GM06990 (cell line): ENCODE results near the gene PYCR2.
"Not testable (repeated sequence)": the region's sequence is repeated elsewhere in the genome, so short reads cannot be mapped to it uniquely, and the experiment has no call there.

Source experiments
- DNase-seq: peaks from one replicate; pipeline ENCODE4 v3.0.0-alpha.2; 2011; ENCODE audit not compliant: insufficient read length; ENCODE audit errors: extremely low read depth
- H3K27me3 ChIP-seq: replicated peaks from 2 replicates; pipeline ENCODE4 v1.6.0; 2011; ENCODE audit warnings: low read length; ENCODE audit not compliant: control insufficient read depth, insufficient read depth
- H3K36me3 ChIP-seq: 2 replicates; pipeline ENCODE4 v1.5.1; 2011; ENCODE audit warnings: low read length; ENCODE audit not compliant: control insufficient read depth, insufficient read depth
- H3K4me3 ChIP-seq: replicated peaks from 2 replicates; pipeline ENCODE4 v1.5.1; 2011; ENCODE audit warnings: low read depth, mild to moderate bottlenecking, control low read depth, low read length
- CTCF ChIP-seq: IDR thresholded peaks from 2 replicates; pipeline ENCODE4 v1.5.1; 2011; ENCODE audit warnings: low read length, control low read depth, mild to moderate bottlenecking, inconsistent platforms; ENCODE audit not compliant: insufficient read depth, poor library complexity, severe bottlenecking

PYCR2 gene

DNA sequence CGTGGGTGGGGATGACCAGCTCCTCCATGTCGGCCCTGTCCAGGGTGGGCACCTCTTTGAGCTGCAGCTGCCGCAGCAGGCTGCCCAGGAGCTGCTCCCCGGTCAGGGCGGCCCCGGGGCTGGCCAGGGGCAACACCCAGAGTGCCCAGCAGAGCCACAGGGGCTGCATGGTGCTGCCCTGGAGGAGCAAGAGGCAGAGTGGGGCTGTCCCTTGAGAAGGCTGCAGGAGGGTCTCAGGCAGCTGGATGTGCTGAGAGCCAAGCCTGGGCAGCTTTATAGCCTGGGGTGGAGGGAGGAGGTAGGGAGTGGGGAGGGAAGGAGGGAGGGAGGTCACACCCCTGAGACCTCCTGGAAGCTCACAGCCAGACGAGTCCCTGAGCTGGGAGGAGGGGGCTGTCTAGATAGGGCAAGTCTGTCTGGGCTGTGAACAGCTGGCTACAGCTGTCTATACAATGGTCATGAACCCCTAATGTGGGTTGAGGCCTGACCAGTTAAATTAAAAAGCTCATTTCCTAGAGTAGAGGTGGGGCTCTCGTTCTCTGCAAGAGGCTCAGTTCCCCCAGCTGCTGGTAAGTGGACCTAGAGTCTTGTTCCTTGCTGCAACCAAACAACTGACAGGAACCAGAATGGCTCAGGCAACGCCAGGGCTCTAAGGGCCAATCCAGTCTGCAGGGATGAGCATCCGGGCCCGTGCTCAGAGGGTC, 35.0 kb downstream of the PYCR2 start, which contains the start of gene LEFTY1:
Gene LEFTY1 (minus strand): TSS at position 249 of the 704 bp plus-strand sequence. CDS start 80 bp downstream, at position 169.
- H3K27me3 ChIP-seq, result no peaks in the 10 kb centered on the region
- no peak within 1 kb of the TSS for H3K4me3 ChIP-seq
- no peak for DNase-seq
- no peak for TF ChIP-seq CTCF
- H3K36me3 ChIP-seq, result no peaks in the 10 kb centered on the region

DNA sequence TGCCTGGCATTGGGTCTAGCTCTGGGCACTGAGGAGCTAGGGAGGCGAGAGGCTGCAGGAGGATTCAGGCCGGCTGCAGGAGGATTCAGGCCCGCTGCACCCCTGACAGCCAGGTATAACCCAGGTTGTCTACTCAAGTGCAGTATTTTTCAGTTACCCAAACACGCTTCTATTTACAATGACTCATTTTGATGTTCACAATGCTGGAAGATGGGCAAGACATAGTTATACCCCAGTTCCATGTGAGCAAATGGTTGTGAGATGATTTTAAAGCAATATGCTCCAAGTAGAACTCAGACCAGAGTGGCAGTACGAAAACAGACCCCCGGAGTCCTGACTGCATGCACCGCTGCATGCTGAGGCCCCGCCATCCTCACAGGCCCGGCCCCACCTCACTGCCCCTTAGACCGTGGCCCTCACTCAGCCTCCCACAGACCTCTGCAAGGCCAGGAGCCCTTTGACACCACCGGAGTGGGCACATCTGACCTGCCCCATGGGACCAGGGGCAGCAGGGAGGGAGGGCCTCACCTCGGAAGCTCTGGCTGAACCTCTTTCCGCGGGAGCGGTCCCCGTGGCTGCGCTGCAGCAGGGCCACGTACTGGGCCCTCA, 35.7 kb downstream of the PYCR2 start:
- no peak for TF ChIP-seq CTCF
- Histone ChIP-seq H3K36me3 (no peaks in the 10 kb centered on the region), H3K27me3 (no peaks in the 10 kb centered on the region), H3K4me3 (no peak overlapping the region)
- DNase-seq, result no peak

GRCh38 chr1:225887554-225888288, 36.3 kb downstream of the PYCR2 start:
- H3K27me3 ChIP-seq, H3K4me3 ChIP-seq, DNase-seq, H3K36me3 ChIP-seq: not testable (repeated sequence)

GRCh38 chr1:225887030-225887314, 37.1 kb downstream of the PYCR2 start:
- Histone ChIP-seq H3K4me3 (no peak overlapping the region), H3K36me3 (no peaks in the 10 kb centered on the region), H3K27me3 (no peaks in the 10 kb centered on the region)
- DNase-seq, result no peak
- no peak for TF ChIP-seq CTCF

- Histone ChIP-seq H3K27me3 (no peaks in the 10 kb centered on the region), H3K36me3 (no peaks in the 10 kb centered on the region), H3K4me3 (no peak overlapping the region)
- TF ChIP-seq CTCF, result no peak
- no peak for DNase-seq
These were observed 37.7 kb downstream of the PYCR2 start for GRCh38 chr1:225886159-225887029.
